HG03159 (cell line): ENCODE data around the gene TAOK2.
"Not testable (repeated sequence)": the region's sequence is repeated elsewhere in the genome, so short reads cannot be mapped to it uniquely, and the experiment has no call there.

Experiments
- ATAC-seq: cut with Tn5 transposase; IDR thresholded peaks from one replicate; pipeline ENCODE4 v1.9.1; 2021; ENCODE audit warnings: mild to moderate bottlenecking, moderate library complexity; ENCODE audit not compliant: unreplicated experiment

Gene TAOK2

GRCh38 chr16:30002614-30003346 is 29.1 kb downstream of the TAOK2 start:
- ATAC-seq: no peak

GRCh38 chr16:30003670-30004423 is 30.2 kb downstream of the TAOK2 start:
- no peak for ATAC-seq

DNA sequence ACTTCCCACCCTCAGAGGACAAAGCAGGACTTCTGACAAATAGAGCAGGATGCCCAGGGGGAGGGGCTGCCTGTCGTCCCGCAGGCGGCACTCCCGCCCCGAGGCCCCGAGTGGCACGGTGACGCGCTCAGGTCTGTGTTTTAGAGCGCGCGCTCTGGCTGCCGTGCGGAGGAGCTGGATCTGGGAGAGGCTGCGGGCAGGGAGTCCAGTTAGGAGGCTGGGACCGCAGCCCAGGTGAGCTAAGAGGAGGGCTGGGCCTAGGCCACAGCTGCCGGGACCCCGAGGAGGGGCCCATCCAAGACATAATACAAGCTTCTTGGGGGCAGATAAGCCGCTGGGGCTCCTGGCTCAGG is 30.7 kb downstream of the TAOK2 start:
- ATAC-seq: no peak

DNA sequence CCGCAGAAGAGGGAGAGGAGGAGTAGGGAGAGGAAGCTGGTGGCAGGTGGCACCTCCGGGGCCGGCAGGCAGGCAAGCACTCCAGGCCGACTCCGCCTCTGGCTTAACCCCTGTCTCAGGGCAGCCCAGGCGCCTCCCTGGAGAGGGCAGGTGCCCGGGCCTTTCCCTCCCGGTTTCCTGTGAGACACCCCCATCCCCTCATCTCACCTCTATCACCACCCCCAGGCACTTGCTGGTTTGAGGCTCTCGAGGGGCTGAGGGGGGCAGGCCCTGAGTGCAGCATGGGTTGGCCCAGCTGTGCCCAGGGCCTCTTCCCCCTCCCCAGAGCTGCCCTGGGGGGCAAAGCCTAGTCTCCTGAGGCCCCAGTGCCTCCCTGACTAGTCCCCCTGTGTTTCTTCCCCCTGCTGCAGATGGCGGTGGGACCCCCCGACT is 31.2 kb downstream of the TAOK2 start:
- no peak for ATAC-seq

- ATAC-seq: no peak
These were observed 31.9 kb downstream of the TAOK2 start for GRCh38 chr16:30005341-30006094.

GRCh38 chr16:30006095-30006473 is 32.4 kb downstream of the TAOK2 start:
- ATAC-seq: no peak

DNA sequence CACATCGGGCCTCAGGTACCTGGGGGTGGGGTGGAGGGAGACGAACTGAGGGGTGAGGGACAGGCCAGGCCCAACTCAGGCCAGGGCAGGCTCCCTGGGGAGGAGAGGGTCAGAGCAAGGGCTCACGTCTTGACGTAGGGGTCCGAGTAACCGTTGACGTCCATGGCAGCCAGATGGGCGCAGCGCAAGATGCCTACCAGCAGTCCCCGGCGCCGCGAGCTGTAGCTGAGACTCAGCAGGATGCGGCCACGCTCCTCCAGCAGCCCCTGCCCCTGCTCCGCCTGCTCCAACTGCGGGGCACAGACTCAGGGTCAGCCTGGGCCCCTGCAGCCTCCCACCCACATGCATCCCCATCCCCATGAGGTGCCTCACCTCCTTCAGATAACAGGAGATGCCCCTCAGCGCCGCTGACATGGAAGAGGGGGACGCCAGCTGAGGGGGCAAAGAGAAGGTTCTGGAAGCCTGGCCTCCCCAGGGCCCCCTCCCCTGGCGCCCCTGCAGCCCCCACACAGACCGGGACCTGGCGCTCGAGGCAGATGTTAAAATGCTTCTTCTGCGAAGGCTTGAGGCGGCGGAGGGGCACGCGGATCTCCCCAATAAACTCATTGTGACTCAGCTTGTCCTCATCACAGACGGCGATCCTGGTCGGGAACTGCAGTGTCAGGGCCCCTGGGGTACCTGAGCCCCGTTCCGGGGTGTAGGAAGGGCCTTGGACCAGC is 33.1 kb downstream of the TAOK2 start:
- ATAC-seq: no peak

DNA sequence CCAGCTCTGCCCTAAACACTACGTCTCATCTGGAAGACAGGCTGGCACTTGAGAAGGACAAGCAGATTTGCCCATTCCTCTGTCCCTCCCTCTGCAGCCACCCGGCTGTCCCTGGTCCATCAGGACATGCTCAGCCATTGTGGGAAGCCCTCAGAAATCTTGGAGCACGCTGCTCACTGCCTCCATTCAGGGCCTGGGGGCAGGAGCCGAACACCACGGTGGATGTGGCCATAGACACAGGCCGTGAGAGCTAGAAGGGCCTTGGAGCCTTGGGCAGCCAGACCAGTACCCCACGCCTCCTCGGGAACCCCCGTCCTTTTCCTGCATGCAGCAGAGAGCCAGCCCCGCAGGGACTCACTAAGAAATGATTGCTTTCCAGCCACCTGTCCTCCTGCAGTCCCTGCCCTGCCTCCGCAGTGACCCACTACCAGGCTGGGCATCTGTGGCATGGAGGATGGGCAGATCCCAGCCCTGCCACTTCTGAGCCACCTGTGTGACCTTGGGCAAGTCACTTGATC is 33.8 kb downstream of the TAOK2 start:
- ATAC-seq: no peak

- ATAC-seq: no peak
These were observed 35.6 kb downstream of the TAOK2 start for GRCh38 chr16:30009085-30009862.

DNA sequence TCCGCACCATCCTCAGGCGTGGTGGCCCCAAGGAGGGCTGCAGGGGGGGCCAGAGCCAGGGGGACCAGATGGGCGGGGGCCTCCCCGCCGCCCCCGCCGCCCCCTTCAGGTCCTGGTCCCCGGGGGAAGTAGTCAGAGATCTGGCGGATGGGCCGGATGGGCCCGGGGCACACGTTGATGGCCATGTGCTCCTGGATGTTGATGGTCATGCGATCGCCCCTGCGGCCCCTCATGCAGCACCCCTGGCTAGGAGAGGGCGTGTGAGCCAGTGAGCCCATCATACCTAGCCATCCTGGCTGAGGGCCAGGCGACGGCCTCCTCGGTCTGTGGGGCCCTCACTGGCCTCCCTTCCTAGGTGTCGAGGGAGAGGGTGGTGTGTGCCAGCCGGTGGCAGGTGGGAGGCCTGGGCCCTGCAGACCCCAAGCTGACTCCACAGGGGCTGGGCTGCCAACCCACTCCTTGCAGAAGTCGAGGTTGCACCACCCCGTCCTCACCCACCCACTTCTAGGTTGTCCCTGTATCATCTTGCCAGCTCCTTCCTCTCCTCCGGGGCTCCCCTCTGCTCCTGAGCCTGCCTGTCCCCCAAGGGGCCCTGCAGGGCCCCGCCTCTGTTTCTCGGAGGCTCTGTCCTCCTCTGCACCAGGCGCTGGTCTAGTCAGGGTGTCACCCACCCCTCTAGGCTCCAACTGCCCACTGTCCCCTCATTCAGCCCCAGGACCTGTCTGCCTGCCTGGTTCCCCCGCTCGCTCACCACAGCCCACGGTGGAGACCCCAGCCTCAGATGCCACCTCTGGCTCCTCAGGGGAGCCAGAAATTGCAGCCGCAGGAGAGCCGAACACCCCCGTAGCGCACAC is 36.5 kb downstream of the TAOK2 start:
- ATAC-seq: no peak

DNA sequence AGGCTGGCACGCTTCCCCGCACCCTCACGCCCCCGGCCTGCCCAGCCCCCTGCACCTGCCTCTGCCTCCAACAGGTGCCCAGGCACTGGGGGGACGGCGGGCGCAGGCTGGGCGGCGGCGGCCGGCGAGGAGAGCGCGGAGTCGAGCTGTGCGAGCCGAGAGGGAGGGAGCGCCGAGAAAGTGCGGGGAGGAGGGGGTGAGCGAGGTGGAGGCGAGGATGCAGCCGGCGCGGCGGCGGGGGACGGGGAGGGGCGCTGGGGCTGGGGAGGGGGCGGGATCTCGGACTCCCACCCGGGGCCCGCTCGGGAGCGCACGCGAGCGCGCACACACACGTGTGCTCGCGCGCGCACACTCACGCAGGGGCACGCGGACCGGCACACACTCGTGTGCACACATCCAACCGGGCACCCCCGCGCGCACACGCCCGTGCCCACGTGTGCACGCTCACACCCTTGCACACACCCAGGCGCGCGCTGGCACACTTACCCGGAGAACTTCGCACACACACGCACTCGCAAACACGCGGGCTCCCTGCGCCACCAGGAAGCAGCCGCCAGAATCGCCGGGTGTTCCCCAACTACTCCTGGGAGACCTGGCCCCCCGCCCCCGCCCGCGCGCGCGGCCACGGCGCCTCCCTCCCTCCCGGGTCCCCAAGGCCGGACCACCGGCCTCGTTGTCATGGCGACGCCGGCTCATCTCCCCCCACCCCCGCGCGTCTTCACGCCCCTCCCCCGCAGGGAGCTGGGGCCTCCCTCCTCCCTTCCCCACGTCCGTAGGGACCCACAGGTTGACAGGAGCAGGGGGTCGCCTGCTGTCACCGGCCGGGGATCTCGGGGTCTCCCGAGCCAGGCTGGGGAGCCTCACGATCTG is 37.4 kb downstream of the TAOK2 start, which contains the start of gene DOC2A:
TSS of gene DOC2A (minus strand) at position 184 of the 870 bp plus-strand sequence. CDS start 805 bp downstream, outside the sequence.
- no peak for ATAC-seq

- ATAC-seq: no peak
These were observed 38.2 kb downstream of the TAOK2 start for GRCh38 chr16:30011714-30012504.

DNA sequence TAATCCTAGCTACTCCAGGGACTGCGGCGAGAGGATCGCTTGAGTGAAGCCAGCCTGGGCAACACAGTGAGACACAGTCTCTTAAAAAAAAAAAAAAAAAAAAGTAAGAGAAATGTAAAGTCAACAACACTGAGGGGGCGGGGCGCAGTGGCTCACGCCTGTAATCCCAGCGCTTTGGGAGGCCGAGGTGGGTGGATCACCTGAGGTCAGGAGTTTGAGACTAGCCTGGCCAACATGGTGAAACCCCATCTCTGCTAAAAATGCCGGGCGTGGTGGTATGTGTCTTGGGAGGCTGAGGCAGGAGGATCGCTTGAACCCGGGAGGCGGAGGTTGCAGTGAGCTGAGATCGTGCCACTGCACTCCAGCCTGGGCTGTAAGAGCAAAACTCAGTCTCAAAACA is 38.9 kb downstream of the TAOK2 start:
- ATAC-seq: not testable (repeated sequence)

- not testable (repeated sequence) for ATAC-seq
These were observed 41.8 kb downstream of the TAOK2 start for GRCh38 chr16:30015450-30015849.

GRCh38 chr16:30016555-30017276 is 43.0 kb downstream of the TAOK2 start:
- ATAC-seq: no peak

DNA sequence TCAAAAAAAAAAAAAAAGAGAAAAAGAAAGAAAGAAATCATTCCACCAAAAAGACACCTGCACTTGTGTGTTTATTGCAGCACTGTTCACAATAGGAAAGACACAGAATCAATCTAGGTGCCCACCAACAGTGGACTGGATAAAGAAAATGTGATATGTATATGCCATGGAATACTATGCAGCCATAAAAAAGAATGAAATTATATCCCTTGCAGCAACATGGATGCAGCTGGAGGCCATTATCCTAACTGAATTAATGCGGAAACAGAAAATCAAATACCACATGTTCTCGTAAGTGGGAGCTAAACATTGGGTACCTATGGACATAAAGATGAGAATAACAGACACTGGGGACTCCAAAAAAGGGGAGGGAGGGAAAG is 43.6 kb downstream of the TAOK2 start:
- no peak for ATAC-seq

GRCh38 chr16:30017937-30018336 is 44.3 kb downstream of the TAOK2 start:
- ATAC-seq: not testable (repeated sequence)
